Measurements from ENCODE around the gene MIER2.
"Not testable (repeated sequence)": the region's sequence is repeated elsewhere in the genome, so short reads cannot be mapped to it uniquely, and the experiment has no call there.

The MIER2 gene

DNA sequence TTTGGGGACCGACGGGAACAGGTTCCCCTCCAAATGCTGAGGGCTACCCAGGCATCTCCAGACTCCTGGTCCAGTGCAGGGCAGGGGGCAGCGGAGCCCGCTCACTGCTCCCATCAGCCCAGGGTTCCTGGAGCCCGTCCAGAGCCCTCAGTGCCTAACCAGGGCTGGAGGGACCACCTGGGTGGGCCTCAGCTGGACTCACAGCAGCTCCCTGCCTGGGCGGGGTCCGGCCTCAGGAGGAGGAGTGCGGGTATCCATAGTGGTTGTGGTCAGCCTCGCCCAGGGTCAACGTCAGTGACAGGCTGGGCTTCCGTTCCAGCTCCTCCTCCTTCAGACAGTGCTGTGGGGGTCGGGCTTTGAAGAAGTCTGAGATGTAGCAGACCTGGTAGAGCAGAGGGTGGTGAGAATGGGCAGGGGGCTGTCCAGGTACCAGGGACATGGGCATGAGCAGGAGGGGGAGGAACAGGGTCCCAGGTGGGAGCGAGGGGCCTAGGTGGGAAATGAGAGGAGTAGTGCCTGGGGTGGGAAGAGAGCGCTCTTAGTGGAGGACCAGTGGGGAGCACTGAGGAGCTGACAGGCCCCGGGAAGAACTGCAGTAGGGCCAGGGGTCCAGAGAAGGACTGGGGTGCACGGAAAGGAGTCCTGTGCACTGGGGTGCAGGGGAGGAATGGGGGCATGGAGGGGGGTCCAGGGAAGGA, 63.3 kb downstream of the MIER2 start:
- DNase-seq = no peak

DNA sequence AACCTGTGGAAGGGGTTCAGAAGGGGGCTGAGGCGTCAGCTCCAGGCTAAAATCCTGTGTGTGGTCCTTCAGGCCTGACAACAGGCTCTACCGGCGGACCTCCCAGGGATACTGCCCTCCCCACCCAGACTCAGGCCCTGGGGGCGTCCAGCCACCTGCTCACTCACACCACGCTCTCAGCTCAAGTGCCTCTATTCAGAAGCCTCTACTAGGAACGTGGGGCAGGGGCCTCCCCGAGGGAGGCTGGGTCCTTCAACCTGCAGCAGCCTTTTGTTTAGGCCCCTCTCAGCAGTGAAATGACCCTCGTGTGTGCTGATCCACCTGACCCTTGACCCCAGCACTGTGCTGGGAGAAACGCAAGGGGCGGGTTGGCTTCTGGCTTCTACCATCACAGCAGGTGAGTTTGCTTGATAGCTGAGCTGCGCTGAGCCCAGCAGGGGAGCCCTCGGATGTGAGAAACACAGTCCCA, 64.0 kb downstream of the MIER2 start:
- peak; percentile 60 for DNase-seq

DNA sequence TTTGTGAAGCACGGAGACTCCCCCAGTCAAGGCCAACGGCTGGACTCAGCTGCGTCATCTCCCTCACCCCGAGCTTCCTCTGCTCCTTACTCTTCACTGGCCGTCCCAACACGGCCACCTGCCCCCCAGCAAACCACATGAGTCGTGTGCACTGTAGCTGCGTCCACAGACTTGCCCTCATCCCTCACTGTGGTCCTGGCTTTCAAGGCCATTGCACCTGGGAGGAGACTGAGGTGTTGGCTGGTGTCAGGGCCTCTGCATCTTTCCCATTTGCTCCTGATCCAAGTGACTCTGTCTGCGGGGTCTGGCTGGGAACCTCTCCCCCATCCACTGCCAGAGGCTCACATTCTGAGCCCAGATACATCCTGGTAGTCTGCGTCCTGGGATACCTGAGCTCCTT, 64.9 kb downstream of the MIER2 start:
- no peak for DNase-seq

DNA sequence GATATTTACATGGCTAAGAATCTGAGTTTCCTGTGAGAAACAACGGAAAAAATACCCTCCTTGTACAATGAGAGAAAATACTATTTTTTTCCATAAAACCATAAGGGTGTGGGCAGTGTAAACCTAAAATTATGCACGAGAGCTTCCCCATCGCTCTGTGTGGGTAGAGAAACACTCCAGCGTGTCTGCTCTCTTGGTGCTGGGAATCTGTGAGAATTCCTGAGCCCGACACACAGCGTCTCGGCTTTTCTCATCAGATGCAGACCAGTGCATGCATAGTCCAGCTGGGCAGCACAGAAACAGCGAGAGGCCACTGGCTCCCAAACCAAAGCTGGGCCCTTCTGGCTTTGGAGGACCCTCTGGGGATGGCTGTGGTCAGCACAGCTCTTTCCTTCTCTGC, 65.4 kb downstream of the MIER2 start:
- DNase-seq = no peak

DNA sequence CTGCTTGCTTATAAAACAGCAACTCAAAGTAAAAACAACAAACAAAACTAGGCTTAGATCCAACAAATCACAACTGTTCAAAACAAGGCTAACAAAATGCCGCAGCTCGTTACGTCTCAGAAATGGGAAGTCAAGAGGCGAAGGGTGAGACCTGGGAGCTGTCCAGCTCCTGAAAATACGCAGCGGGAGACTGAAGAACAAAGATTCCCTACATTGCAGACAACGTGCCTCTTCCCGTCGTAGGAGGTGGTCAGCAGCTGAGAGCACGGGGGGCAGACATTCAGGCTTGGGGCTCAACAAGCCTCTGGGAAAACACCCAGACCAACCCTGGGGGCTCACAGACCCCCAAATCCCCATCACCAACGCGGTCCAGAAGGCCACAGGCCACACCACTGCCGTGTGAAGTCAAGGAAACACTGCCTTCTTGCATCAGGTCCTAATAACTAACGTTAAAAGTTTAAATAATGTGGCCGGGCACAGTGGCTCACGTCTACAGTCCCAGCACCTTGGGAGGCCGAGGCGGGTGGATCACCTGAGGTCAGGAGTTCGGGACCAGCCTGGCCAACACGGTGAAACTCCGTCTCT, 66.9 kb downstream of the MIER2 start:
- no peak for DNase-seq

DNA sequence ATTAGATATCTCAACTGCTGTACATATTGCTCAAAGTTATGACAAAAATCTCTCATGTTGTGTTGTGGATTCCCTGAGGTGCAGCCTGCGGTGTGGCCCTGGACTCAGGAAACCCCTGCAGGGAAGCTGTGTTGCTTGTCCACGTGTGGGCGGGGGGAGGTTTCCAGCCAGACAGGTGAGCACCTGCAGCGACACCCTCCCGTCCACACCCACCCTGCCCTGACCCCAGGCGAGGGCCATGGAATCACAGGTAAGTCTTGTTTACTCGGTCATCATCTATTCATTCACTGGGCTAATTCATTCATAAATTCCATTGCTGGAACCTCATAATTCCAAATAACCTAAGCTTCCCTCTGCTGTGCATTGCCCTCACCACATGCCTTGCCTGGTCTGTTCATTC, 67.5 kb downstream of the MIER2 start:
- DNase-seq = no peak

DNA sequence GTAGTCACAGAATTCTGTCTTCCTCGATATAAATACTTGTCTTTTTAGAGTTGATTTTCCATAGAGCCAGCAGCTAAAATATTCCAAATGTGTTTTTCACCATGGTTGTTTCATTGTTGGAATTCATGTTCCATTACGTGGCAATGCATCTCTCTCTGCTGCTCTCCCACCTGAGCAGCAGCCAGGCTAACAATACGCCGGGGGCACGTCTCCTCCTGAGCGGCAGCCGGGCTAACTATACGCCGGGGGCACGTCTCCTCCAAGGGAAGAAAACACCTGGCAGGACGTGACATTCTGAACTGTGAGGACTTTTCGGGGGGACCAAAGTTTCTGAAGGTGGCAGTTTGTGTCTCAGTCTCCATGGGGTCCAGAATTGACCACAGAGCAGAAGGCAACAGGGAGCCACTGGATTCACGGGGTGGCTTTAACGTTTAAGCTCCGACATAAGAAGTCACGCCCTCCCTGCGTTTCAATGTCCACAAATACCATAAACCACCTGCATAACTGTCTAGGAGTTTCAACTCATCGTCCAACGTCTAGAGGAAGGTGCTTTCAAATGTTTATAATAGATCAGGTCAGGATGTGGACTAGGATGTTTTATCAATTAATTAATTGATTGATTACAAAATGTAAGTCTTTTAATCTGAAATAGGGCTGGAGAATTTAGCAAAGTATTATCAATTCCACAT, 68.5 kb downstream of the MIER2 start:
- no peak for DNase-seq

DNA sequence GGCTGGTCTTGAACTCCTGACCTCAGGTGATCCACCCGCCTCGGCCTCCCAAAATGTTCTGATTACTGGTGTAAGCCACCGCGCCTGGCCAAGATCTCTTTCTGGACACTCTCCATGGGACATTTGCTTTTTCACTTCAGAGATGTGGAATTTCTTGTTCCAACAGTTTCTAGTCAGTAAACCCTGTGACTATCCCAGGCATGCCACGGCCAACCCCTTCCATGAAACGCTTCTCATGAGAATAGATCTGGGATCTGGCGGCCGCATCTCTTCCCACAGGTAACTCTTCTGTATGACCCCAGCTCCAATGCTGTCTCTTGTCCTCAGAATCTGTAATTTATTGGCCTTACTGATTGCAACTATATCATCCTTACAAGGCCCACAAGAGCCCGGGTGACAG, 69.6 kb downstream of the MIER2 start:
- no peak for DNase-seq

DNA sequence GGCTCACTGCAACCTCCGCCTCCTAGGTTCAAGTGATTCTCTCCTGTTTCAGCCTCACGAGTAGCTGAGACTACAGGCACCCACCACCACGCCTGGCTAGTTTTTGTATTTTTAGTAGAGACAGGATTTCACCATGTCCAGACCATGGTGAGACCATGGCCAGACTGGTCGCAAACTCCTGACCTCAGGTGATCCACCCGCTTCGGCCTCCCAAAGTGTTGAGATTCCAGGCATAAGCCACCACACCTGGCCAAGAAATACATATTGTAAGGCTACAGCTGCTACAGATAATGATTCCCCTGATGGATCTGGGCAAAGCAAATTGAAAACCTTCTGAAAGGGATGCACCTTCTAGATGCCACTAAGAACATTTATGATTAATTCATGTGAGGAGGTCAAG, 71.2 kb downstream of the MIER2 start:
- no peak for DNase-seq

DNA sequence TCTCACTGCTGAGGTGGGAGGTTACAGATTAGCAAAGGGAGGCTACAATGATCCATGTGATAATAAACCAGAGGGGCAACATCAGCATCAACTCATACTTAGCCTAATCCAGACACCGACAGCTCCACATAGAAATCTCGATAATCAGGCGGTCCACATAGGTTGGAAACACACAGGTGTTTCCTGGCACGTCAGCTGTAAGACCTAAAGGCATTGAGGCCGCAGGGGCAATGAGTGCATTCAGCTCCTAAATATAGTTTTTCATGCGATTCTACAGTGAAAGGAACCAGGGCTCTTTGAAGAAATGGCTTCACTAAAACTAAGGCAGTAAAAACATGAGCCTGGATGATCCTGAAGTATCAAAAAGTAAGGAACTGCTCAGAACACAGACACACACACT, 72.7 kb downstream of the MIER2 start:
- no peak for DNase-seq

DNA sequence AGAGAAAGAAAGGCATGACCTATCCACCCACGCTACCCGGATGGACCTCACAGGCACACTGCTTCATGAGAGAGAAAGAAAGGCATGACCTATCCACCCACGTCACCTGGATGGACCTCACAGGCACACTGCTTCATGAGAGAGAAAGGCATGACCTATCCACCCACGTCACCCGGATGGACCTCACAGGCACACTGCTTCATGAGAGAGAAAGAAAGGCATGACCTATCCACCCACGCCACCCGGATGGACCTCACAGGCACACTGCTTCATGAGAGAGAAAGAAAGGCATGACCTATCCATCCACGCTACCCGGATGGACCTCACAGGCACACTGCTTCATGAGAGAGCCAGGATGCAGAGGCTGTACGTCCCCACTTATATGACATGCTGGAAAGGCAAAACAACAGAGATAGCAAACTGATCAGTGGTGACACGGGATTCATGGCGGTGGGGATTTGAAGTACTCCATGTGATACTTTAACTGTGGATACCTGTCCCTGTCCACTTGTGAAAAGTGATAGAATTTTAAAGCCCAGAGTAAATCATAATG, 73.8 kb downstream of the MIER2 start:
- DNase-seq = not testable (repeated sequence)

DNA sequence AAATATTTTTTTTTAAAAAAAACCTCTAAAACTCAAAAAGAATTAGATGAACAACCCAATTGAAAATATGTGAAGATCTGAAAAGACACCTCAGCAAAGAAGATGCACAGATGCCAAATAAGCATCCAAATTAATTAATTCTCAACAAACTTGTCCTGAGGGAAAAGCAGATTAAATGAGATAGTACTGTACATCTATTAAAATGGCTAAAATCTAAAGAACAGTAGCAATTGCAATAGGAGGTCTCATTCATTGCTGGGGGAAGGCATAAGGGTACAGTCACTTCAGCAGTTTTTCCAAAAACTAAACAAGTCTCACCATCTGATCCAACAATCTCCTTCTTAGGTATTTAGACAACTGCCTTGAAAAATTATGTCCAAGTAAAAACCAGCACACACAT, 75.4 kb downstream of the MIER2 start:
- DNase-seq = no peak

DNA sequence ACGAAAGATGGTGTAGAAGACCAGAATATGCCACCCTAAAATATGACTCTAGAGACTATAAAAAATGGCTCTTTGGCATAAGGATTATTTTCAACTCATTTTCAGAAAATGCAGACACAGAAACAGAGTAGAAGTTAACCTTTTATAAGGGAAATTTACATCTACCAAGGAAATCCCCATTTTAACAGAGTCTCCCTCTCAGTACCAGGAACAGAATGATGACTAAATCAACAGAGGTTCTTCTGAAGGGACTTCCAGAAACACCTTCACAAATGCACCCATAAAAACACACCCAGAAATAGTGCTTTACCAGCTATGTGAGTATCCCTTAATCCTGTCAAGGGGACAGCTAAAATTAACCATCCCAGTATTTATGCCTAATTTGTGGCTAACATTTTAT, 82.5 kb downstream of the MIER2 start:
- no peak for DNase-seq

DNA sequence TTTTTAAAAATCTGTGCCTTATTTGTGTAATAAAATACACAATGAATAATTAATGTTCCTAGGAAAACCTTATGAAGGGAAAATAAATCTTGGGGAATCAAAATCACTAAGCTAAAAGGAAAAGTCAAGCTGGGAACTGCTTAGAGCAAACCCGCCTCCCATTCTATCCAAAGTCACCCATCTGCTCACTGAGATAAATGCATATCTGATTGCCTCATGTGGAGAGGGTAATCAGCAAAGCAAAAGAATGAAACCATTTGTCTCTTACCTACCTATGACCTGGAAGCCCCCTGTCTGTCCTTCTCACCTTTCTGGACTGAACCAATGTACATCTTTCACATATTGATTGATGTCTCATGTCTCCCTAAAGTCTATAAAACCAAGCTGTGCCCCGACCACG, 87.8 kb downstream of the MIER2 start:
- not testable (repeated sequence) for DNase-seq

Data from NCI-H510A (cell line).